ENCODE measurements around the gene COMTD1. TPM values are rescaled to one million over a fixed set of nuclear protein-coding genes. Genes with fewer than 3 reads are reported as not detected.
"Not testable (repeated sequence)": the region's sequence is repeated elsewhere in the genome, so short reads cannot be mapped to it uniquely, and the experiment has no call there.

The COMTD1 gene
- total and polyA plus RNA-seq, 10 donors = 14.2 to 57.4 (median 20.4) TPM

- Histone ChIP-seq H3K27ac (no peak overlapping the region), H3K4me3 (no peak overlapping the region), H3K4me1 (peaks cover 21 to 32% (median 26%) of the 10 kb centered on the region in 6 donors), H3K9me3 (no peaks in the 10 kb centered on the region), H3K27me3 (replicated peaks in 1 of 7) (no peaks in the 10 kb centered on the region), H3K36me3 (peaks cover 0 to 12% (median 8%) of the 10 kb centered on the region in 6 donors)
- DNase-seq = no peak
- intact Hi-C loops (cut with DNase I; ENCODE audit: low total_unique reads) = no loop called here
- WGBS, 5 donors = 85 to 95% (median 90%) methylated on average over 4 of the region's 4 CpGs
- TF ChIP-seq CTCF (IDR thresholded peaks at IDR 0.05 in 8 of 11, conservative IDR thresholded peaks at IDR 0.05 in 3 of 11) = no peak
- TF ChIP-seq POLR2A (IDR thresholded peaks at IDR 0.05) = no peak
- TF ChIP-seq POLR2AphosphoS5 (IDR thresholded peaks at IDR 0.05) = no peak
Measured at GRCh38 chr10:75208181-75208580, 27.6 kb downstream of the COMTD1 start.

- no peaks in the 10 kb centered on the region for H3K9me3 ChIP-seq
- H3K27ac ChIP-seq = no peak overlapping the region
- WGBS, 5 donors = 100% methylated on average over 1 of the region's 1 CpG
- DNase-seq = no peak
- peaks cover 0 to 8% (median 4%) of the 10 kb centered on the region in 6 donors for H3K36me3 ChIP-seq
- H3K27me3 ChIP-seq (replicated peaks in 1 of 7) = no peaks in the 10 kb centered on the region
- intact Hi-C loops (cut with DNase I; ENCODE audit: low total_unique reads) = no loop called here
- no peak overlapping the region for H3K4me3 ChIP-seq
- TF ChIP-seq POLR2A (IDR thresholded peaks at IDR 0.05) (no peak), CTCF (IDR thresholded peaks at IDR 0.05 in 8 of 11, conservative IDR thresholded peaks at IDR 0.05 in 3 of 11) (no peak), POLR2AphosphoS5 (IDR thresholded peaks at IDR 0.05) (no peak)
- H3K4me1 ChIP-seq = peaks cover 19 to 28% (median 23%) of the 10 kb centered on the region in 6 donors
Measured at GRCh38 chr10:75207857-75208144, 28.0 kb downstream of the COMTD1 start.

GRCh38 chr10:75207079-75207856 lies 28.5 kb downstream of the COMTD1 start:
- no peak overlapping the region for H3K27ac ChIP-seq
- intact Hi-C loops (cut with DNase I; ENCODE audit: low total_unique reads) = no loop called here

GRCh38 chr10:75206638-75207037 lies 29.1 kb downstream of the COMTD1 start:
- H3K36me3 ChIP-seq; H3K27me3 ChIP-seq (replicated peaks in 1 of 7); H3K4me3 ChIP-seq; intact Hi-C loops (cut with DNase I; ENCODE audit: low total_unique reads); H3K27ac ChIP-seq; DNase-seq; H3K9me3 ChIP-seq: not testable (repeated sequence)
- H3K4me1 ChIP-seq = peaks cover 7 to 16% (median 11%) of the 10 kb centered on the region in 6 donors
- WGBS, 5 donors = 90 to 93% (median 93%) methylated on average over 14 of the region's 14 CpGs

More at GRCh38 chr10:75207079-75207856, 28.5 kb downstream of the COMTD1 start:
- H3K4me3 ChIP-seq = no peak overlapping the region
- no peaks in the 10 kb centered on the region for H3K9me3 ChIP-seq
- WGBS, 5 donors = 65 to 90% (median 80%) methylated on average over 13 of the region's 13 CpGs
- peaks cover 13 to 22% (median 18%) of the 10 kb centered on the region in 6 donors for H3K4me1 ChIP-seq
- no peak for DNase-seq
- TF ChIP-seq POLR2A (IDR thresholded peaks at IDR 0.05) (no peak), CTCF (IDR thresholded peaks at IDR 0.05 in 8 of 11, conservative IDR thresholded peaks at IDR 0.05 in 3 of 11) (no peak), POLR2AphosphoS5 (IDR thresholded peaks at IDR 0.05) (no peak)
- peaks cover 0 to 3% (median under 1%) of the 10 kb centered on the region in 6 donors for H3K36me3 ChIP-seq
- no peaks in the 10 kb centered on the region for H3K27me3 ChIP-seq (replicated peaks in 1 of 7)

Measured in spleen (tissue), 11 donors.